Parathyroid adenoma (tissue), 2 donors: ENCODE measurements around the gene RUFY3.
"Not testable (repeated sequence)": the region's sequence is repeated elsewhere in the genome, so short reads cannot be mapped to it uniquely, and the experiment has no call there.

Source experiments
- H2AFZ ChIP-seq: fragments of 300-600 bp; sonication (generic); one replicate; pipeline ENCODE4 v1.7.0; 2017; ENCODE audit warnings: antibody characterized with exemption, mild to moderate bottlenecking
- H3K27ac ChIP-seq: fragments of 300-600 bp; sonication (generic); one replicate; pipeline ENCODE4 v1.7.0; 2017
- H3K27me3 ChIP-seq: fragments of 300-600 bp; sonication (generic); one replicate; pipeline ENCODE4 v1.7.0; 2017; ENCODE audit warnings: low read length; ENCODE audit not compliant: control insufficient read depth, insufficient read depth
- H3K36me3 ChIP-seq: fragments of 300-600 bp; sonication (generic); one replicate; pipeline ENCODE4 v1.7.0; 2017; ENCODE audit warnings: low read length; ENCODE audit not compliant: control insufficient read depth, insufficient read depth
- H3K4me1 ChIP-seq: fragments of 300-600 bp; sonication (generic); one replicate; pipeline ENCODE4 v1.7.0; 2017; ENCODE audit warnings: control low read depth
- H3K4me2 ChIP-seq: fragments of 300-600 bp; sonication (generic); one replicate; pipeline ENCODE4 v1.7.0; 2017; ENCODE audit warnings: low read length
- H3K4me3 ChIP-seq: fragments of 300-600 bp; sonication (generic); one replicate; pipeline ENCODE4 v1.7.0; 2017; ENCODE audit warnings: low read depth, low read length
- H3K79me2 ChIP-seq: fragments of 300-600 bp; sonication (generic); one replicate; pipeline ENCODE4 v1.7.0; 2017; ENCODE audit warnings: control low read depth
- H3K9ac ChIP-seq: fragments of 300-600 bp; sonication (generic); one replicate; pipeline ENCODE4 v1.7.0; 2017; ENCODE audit warnings: mild to moderate bottlenecking
- H3K9me3 ChIP-seq: fragments of 300-600 bp; sonication (generic); one replicate; pipeline ENCODE4 v1.7.0; 2017; ENCODE audit warnings: low read length; ENCODE audit not compliant: control insufficient read depth
- CTCF ChIP-seq: fragments of 300-600 bp; sonication (generic); IDR thresholded peaks from one replicate; pipeline ENCODE4 v1.7.0; 2017; ENCODE audit warnings: antibody characterized with exemption, mild to moderate bottlenecking
- donor health status: primary hyperparathyroidism.

Gene RUFY3

GRCh38 chr4:70688795-70689231, 33.0 kb upstream of the RUFY3 start:
- H3K9me3 ChIP-seq = no peaks in the 10 kb centered on the region
- H3K4me3 ChIP-seq = peak overlapping the region; percentile 92
- H3K79me2 ChIP-seq = no peaks in the 10 kb centered on the region
- peak overlapping the region; percentile 89 for H3K4me2 ChIP-seq
- no peak for TF ChIP-seq CTCF
- peak overlapping the region; percentile 95 for H3K27ac ChIP-seq
- H2AFZ ChIP-seq = peak overlapping the region; percentile 99
- H3K9ac ChIP-seq = no peak overlapping the region
- H3K36me3 ChIP-seq = no peaks in the 10 kb centered on the region
- H3K27me3 ChIP-seq = no peaks in the 10 kb centered on the region
- no peaks in the 10 kb centered on the region for H3K4me1 ChIP-seq

GRCh38 chr4:70691661-70692060, 30.1 kb upstream of the RUFY3 start:
- Histone ChIP-seq H3K27me3 (no peaks in the 10 kb centered on the region), H3K4me3 (no peak overlapping the region), H3K4me1 (no peaks in the 10 kb centered on the region), H3K9ac (no peak overlapping the region), H2AFZ (no peak overlapping the region), H3K36me3 (no peaks in the 10 kb centered on the region), H3K4me2 (no peak overlapping the region), H3K9me3 (no peaks in the 10 kb centered on the region), H3K27ac (no peak overlapping the region), H3K79me2 (no peaks in the 10 kb centered on the region)
- no peak for TF ChIP-seq CTCF

GRCh38 chr4:70694633-70695032, 27.1 kb upstream of the RUFY3 start:
- H3K4me2 ChIP-seq = not testable (repeated sequence)

GRCh38 chr4:70698435-70698834, 23.3 kb upstream of the RUFY3 start:
- not testable (repeated sequence) for H3K79me2 ChIP-seq, H3K9me3 ChIP-seq, H2AFZ ChIP-seq, H3K4me2 ChIP-seq, H3K36me3 ChIP-seq, H3K27me3 ChIP-seq, H3K27ac ChIP-seq, H3K9ac ChIP-seq, H3K4me3 ChIP-seq, H3K4me1 ChIP-seq

More at GRCh38 chr4:70694633-70695032, 27.1 kb upstream of the RUFY3 start:
- not testable (repeated sequence) for H3K79me2 ChIP-seq, H3K27ac ChIP-seq, H2AFZ ChIP-seq, H3K4me1 ChIP-seq, H3K27me3 ChIP-seq, H3K36me3 ChIP-seq, H3K9ac ChIP-seq, H3K9me3 ChIP-seq, H3K4me3 ChIP-seq

GRCh38 chr4:70700712-70701111, 21.1 kb upstream of the RUFY3 start:
- no peak overlapping the region for H3K9ac ChIP-seq
- no peak overlapping the region for H3K27ac ChIP-seq
- no peaks in the 10 kb centered on the region for H3K79me2 ChIP-seq

More at GRCh38 chr4:70700712-70701111, 21.1 kb upstream of the RUFY3 start:
- Histone ChIP-seq H3K27me3 (no peaks in the 10 kb centered on the region), H3K36me3 (no peaks in the 10 kb centered on the region), H2AFZ (no peak overlapping the region), H3K4me2 (no peak overlapping the region), H3K9me3 (no peaks in the 10 kb centered on the region), H3K4me1 (peaks cover 3% of the 10 kb centered on the region), H3K4me3 (no peak overlapping the region)
- no peak for TF ChIP-seq CTCF
